GM23338 (cell line): ENCODE data around the gene AK9. TPM values are rescaled to one million over a fixed set of nuclear protein-coding genes. Genes with fewer than 3 reads are reported as not detected.

ENCODE experiments used
- ATAC-seq: fragments of 200-7000 bp; cut with Tn5 transposase; 3 replicates; pipeline ENCODE4 v1.9.1; 2020
- DNase-seq: peaks from one replicate; pipeline ENCODE4 v3.0.0-alpha.2; 2015; ENCODE audit warnings: low spot score
- H2AFZ ChIP-seq: fragments of 200-600 bp; sonication (generic); 2 replicates; pipeline ENCODE4 v1.8.0; 2016; ENCODE audit warnings: antibody characterized with exemption, mild to moderate bottlenecking, moderate library complexity
- H3F3A ChIP-seq: fragments of 200-600 bp; sonication (generic); replicated peaks from 2 replicates; pipeline ENCODE4 v1.8.0; 2017; ENCODE audit warnings: antibody characterized with exemption, mixed run types, low read depth
- H3K27ac ChIP-seq: fragments of 200-600 bp; sonication (generic); 2 replicates; pipeline ENCODE4 v1.6.1; 2016; ENCODE audit warnings: low read depth
- H3K27me3 ChIP-seq: fragments of 200-600 bp; sonication (generic); 2 replicates; pipeline ENCODE4 v1.8.0; 2016; ENCODE audit warnings: mild to moderate bottlenecking, mixed run types, moderate library complexity; ENCODE audit not compliant: insufficient read depth
- H3K36me3 ChIP-seq: fragments of 200-600 bp; sonication (generic); 2 replicates; pipeline ENCODE4 v1.8.0; 2016; ENCODE audit warnings: mild to moderate bottlenecking; ENCODE audit not compliant: insufficient read depth
- H3K4me1 ChIP-seq: fragments of 200-600 bp; sonication (generic); 2 replicates; pipeline ENCODE4 v1.8.0; 2016; ENCODE audit warnings: mild to moderate bottlenecking, moderate library complexity; ENCODE audit not compliant: insufficient read depth
- H3K4me2 ChIP-seq: fragments of 200-600 bp; sonication (generic); 2 replicates; pipeline ENCODE4 v1.7.1; 2017; ENCODE audit warnings: mixed run types
- H3K4me3 ChIP-seq: fragments of 200-600 bp; sonication (generic); 2 replicates; pipeline ENCODE4 v1.6.1; 2016; ENCODE audit warnings: mixed run types
- H3K79me2 ChIP-seq: fragments of 200-600 bp; sonication (generic); replicated peaks from 2 replicates; pipeline ENCODE4 v1.8.0; 2017; ENCODE audit warnings: mild to moderate bottlenecking; ENCODE audit not compliant: insufficient read depth
- H3K9me2 ChIP-seq: fragments of 200-600 bp; sonication (generic); 2 replicates; pipeline ENCODE4 v1.8.0; 2017; ENCODE audit not compliant: insufficient read depth
- H4K20me1 ChIP-seq: fragments of 200-600 bp; sonication (generic); replicated peaks from 2 replicates; pipeline ENCODE4 v1.8.0; 2017; ENCODE audit warnings: mild to moderate bottlenecking; ENCODE audit not compliant: insufficient read depth
- H3K27ac Mint-ChIP-seq: 2 replicates; pipeline ENCODE4 v1.8.0; 2020; ENCODE audit warnings: inconsistent platforms, mild to moderate bottlenecking, moderate library complexity, mixed read lengths
- H3K27me3 Mint-ChIP-seq: 3 replicates; pipeline ENCODE4 v1.8.0; 2022; ENCODE audit warnings: low read depth, mild to moderate bottlenecking, moderate library complexity, mixed read lengths, inconsistent platforms; ENCODE audit not compliant: insufficient read depth, poor library complexity
- H3K36me3 Mint-ChIP-seq: 3 replicates; pipeline ENCODE4 v1.8.0; 2021; ENCODE audit warnings: low read depth, mild to moderate bottlenecking, inconsistent platforms, moderate library complexity, mixed read lengths
- H3K4me1 Mint-ChIP-seq: 3 replicates; pipeline ENCODE4 v1.8.0; 2020; ENCODE audit warnings: mild to moderate bottlenecking, inconsistent platforms, mixed read lengths
- H3K4me3 Mint-ChIP-seq: 3 replicates; pipeline ENCODE4 v1.8.0; 2021; ENCODE audit warnings: moderate library complexity, mild to moderate bottlenecking, inconsistent platforms, mixed read lengths
- H3K9me3 Mint-ChIP-seq: 3 replicates; pipeline ENCODE4 v1.8.0; 2020; ENCODE audit warnings: moderate library complexity, mild to moderate bottlenecking, inconsistent platforms, mixed read lengths
- CREB1 ChIP-seq: fragments of 250-450 bp; sonication (Bioruptor Pico); IDR thresholded peaks from 2 replicates; pipeline ENCODE4 v1.5.0; 2020; ENCODE audit warnings: low read depth, mild to moderate bottlenecking, moderate library complexity
- EZH2 ChIP-seq: fragments of 200-600 bp; sonication (generic); IDR thresholded peaks from one replicate; pipeline ENCODE4 v1.8.0; 2017; ENCODE audit warnings: antibody characterized with exemption, mild to moderate bottlenecking, low read depth; ENCODE audit not compliant: unreplicated experiment
- EZH2phosphoT487 ChIP-seq: fragments of 200-600 bp; sonication (generic); IDR thresholded peaks from one replicate; pipeline ENCODE4 v1.8.1; 2018; ENCODE audit warnings: antibody characterized with exemption; ENCODE audit not compliant: unreplicated experiment
- JUNB ChIP-seq: IDR thresholded peaks from one replicate; pipeline ENCODE4 v1.6.1; 2016; ENCODE audit warnings: antibody characterized with exemption; ENCODE audit not compliant: unreplicated experiment
- NANOG ChIP-seq: IDR thresholded peaks from 2 replicates; pipeline ENCODE4 v1.6.1; 2016; ENCODE audit warnings: antibody characterized with exemption, borderline replicate concordance
- POLR2AphosphoS5 ChIP-seq: IDR thresholded peaks from 2 replicates; pipeline ENCODE4 v1.6.1; 2016; ENCODE audit warnings: antibody characterized with exemption, low read depth
- STAT1 ChIP-seq: IDR thresholded peaks from one replicate; pipeline ENCODE4 v1.6.1; 2016; ENCODE audit warnings: antibody characterized with exemption; ENCODE audit not compliant: unreplicated experiment
- ZNF114 ChIP-seq: fragments of 250-450 bp; sonication (Bioruptor Pico); IDR thresholded peaks from 2 replicates; pipeline ENCODE4 v1.5.0; 2020; ENCODE audit warnings: mild to moderate bottlenecking, moderate library complexity
- ZNF331 ChIP-seq: fragments of 250-450 bp; sonication (Bioruptor Pico); IDR thresholded peaks from 2 replicates; pipeline ENCODE4 v1.5.0; 2020; ENCODE audit warnings: low read depth, mild to moderate bottlenecking, moderate library complexity
- polyA plus RNA-seq: library from polyadenylated mRNA; unstranded; fragments of >200 nt; fragmentation: Nextera tagmentation; extraction: Ambion mirVana; gene quantifications from 2 replicates; pipeline ENCODE4 v1.2.1, GENCODE V29; 2016
- total RNA-seq: library from RNA; depleted of rRNA; stranded (reverse); fragments of >200 nt; shearing (Covaris generic); gene quantifications from 2 replicates; pipeline ENCODE4 v1.2.3, GENCODE V29; 2014
- TF ChIP-seq, protein P1 (sequence below), 2 experiments: fragments of 200-600 bp in 1 of 2; sonication (generic) in 1 of 2; conservative IDR thresholded peaks; 2 replicates each; pipeline versions ENCODE4 v1.5.1 to v1.6.1; 2016 to 2017; ENCODE audit warnings: antibody characterized with exemption in 2 of 2, low read depth in 2 of 2, mild to moderate bottlenecking in 2 of 2, moderate library complexity in 1 of 2
- TF ChIP-seq, protein P2 (sequence below): IDR thresholded peaks from one replicate; pipeline ENCODE4 v1.6.1; 2018; ENCODE audit warnings: antibody characterized with exemption; ENCODE audit not compliant: unreplicated experiment
- TF ChIP-seq, protein P3 (sequence below): IDR thresholded peaks from 2 replicates; pipeline ENCODE4 v1.6.1; 2016; ENCODE audit warnings: antibody characterized with exemption
- TF ChIP-seq, protein P4 (sequence below): fragments of 250-450 bp; sonication (Bioruptor Pico); IDR thresholded peaks from 2 replicates; pipeline ENCODE4 v1.5.0; 2020; ENCODE audit warnings: mild to moderate bottlenecking, moderate library complexity

Gene AK9
- total and polyA plus RNA-seq, 2 experiments from 2014 or later: 2.0 to 6.4 TPM

DNA sequence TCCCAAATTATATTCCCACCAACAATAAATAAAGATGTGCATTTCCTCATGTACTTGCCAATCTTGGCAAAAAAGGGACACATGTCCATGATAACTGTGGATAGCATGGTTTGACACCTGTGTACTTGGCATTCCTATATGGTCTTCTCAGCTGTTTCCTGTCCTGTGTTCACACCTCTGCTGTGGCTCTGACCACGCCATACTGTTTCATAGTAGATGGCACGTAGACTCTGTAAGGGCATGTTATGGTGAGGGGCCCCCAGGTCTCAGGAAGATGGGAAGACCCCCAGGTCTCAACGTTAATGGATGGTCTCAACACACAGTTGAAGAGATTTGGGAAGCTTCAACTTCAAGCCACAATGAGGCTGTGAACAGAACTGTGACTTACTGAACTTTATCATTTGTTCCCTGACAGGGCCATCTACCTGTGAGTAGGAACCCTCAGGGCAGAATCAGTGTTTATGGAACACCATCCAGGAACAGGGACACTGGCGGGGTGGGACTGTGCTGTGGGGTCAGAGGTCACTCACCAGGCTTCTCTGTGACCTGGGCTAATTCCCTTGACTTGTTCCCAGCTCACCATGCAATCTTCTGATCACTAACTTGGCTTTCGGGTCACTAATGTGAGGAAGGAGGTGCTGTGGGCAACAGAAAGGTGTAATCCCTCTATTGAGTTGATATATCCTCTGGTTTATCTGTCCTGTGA, 219.7 kb downstream of the AK9 start:
- H3K79me2 ChIP-seq: peaks cover 32% of the 10 kb centered on the region
- H3K27ac Mint-ChIP-seq: no peak overlapping the region
- ATAC-seq (no peak), DNase-seq (no peak)
- no peak overlapping the region for H2AFZ ChIP-seq
- H3K36me3 Mint-ChIP-seq: peaks cover 97% of the 10 kb centered on the region
- peaks cover 22% of the 10 kb centered on the region for H4K20me1 ChIP-seq
- H3K4me1 Mint-ChIP-seq: no peaks in the 10 kb centered on the region
- no peak overlapping the region for H3K27ac ChIP-seq
- H3K27me3 Mint-ChIP-seq: peaks cover 2% of the 10 kb centered on the region
- H3K27me3 ChIP-seq: no peaks in the 10 kb centered on the region
- H3K36me3 ChIP-seq: peaks cover 62% of the 10 kb centered on the region
- H3K9me2 ChIP-seq: no peaks in the 10 kb centered on the region
- no peak overlapping the region for H3K4me3 ChIP-seq
- no peaks in the 10 kb centered on the region for H3K9me3 Mint-ChIP-seq
- no peak overlapping the region for H3K4me2 ChIP-seq
- no peaks in the 10 kb centered on the region for H3K4me1 ChIP-seq
- H3K4me3 Mint-ChIP-seq: no peak overlapping the region
- TF ChIP-seq EZH2 (no peak), EZH2phosphoT487 (no peak), JUNB (no peak), NANOG (no peak), ZNF331 (no peak), POLR2AphosphoS5 (no peak), STAT1 (no peak), CREB1 (no peak), ZNF114 (CRISPR knock-in tag) (no peak)
- TF ChIP-seq, protein P1, sequence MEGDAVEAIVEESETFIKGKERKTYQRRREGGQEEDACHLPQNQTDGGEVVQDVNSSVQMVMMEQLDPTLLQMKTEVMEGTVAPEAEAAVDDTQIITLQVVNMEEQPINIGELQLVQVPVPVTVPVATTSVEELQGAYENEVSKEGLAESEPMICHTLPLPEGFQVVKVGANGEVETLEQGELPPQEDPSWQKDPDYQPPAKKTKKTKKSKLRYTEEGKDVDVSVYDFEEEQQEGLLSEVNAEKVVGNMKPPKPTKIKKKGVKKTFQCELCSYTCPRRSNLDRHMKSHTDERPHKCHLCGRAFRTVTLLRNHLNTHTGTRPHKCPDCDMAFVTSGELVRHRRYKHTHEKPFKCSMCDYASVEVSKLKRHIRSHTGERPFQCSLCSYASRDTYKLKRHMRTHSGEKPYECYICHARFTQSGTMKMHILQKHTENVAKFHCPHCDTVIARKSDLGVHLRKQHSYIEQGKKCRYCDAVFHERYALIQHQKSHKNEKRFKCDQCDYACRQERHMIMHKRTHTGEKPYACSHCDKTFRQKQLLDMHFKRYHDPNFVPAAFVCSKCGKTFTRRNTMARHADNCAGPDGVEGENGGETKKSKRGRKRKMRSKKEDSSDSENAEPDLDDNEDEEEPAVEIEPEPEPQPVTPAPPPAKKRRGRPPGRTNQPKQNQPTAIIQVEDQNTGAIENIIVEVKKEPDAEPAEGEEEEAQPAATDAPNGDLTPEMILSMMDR (conservative IDR thresholded peaks at IDR 0.05; ENCODE audit: low read depth in 2 of 2): no peak
- TF ChIP-seq, protein P2, sequence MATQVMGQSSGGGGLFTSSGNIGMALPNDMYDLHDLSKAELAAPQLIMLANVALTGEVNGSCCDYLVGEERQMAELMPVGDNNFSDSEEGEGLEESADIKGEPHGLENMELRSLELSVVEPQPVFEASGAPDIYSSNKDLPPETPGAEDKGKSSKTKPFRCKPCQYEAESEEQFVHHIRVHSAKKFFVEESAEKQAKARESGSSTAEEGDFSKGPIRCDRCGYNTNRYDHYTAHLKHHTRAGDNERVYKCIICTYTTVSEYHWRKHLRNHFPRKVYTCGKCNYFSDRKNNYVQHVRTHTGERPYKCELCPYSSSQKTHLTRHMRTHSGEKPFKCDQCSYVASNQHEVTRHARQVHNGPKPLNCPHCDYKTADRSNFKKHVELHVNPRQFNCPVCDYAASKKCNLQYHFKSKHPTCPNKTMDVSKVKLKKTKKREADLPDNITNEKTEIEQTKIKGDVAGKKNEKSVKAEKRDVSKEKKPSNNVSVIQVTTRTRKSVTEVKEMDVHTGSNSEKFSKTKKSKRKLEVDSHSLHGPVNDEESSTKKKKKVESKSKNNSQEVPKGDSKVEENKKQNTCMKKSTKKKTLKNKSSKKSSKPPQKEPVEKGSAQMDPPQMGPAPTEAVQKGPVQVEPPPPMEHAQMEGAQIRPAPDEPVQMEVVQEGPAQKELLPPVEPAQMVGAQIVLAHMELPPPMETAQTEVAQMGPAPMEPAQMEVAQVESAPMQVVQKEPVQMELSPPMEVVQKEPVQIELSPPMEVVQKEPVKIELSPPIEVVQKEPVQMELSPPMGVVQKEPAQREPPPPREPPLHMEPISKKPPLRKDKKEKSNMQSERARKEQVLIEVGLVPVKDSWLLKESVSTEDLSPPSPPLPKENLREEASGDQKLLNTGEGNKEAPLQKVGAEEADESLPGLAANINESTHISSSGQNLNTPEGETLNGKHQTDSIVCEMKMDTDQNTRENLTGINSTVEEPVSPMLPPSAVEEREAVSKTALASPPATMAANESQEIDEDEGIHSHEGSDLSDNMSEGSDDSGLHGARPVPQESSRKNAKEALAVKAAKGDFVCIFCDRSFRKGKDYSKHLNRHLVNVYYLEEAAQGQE: no peak
- TF ChIP-seq, protein P3, sequence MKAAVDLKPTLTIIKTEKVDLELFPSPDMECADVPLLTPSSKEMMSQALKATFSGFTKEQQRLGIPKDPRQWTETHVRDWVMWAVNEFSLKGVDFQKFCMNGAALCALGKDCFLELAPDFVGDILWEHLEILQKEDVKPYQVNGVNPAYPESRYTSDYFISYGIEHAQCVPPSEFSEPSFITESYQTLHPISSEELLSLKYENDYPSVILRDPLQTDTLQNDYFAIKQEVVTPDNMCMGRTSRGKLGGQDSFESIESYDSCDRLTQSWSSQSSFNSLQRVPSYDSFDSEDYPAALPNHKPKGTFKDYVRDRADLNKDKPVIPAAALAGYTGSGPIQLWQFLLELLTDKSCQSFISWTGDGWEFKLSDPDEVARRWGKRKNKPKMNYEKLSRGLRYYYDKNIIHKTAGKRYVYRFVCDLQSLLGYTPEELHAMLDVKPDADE: no peak
- TF ChIP-seq, protein P4, sequence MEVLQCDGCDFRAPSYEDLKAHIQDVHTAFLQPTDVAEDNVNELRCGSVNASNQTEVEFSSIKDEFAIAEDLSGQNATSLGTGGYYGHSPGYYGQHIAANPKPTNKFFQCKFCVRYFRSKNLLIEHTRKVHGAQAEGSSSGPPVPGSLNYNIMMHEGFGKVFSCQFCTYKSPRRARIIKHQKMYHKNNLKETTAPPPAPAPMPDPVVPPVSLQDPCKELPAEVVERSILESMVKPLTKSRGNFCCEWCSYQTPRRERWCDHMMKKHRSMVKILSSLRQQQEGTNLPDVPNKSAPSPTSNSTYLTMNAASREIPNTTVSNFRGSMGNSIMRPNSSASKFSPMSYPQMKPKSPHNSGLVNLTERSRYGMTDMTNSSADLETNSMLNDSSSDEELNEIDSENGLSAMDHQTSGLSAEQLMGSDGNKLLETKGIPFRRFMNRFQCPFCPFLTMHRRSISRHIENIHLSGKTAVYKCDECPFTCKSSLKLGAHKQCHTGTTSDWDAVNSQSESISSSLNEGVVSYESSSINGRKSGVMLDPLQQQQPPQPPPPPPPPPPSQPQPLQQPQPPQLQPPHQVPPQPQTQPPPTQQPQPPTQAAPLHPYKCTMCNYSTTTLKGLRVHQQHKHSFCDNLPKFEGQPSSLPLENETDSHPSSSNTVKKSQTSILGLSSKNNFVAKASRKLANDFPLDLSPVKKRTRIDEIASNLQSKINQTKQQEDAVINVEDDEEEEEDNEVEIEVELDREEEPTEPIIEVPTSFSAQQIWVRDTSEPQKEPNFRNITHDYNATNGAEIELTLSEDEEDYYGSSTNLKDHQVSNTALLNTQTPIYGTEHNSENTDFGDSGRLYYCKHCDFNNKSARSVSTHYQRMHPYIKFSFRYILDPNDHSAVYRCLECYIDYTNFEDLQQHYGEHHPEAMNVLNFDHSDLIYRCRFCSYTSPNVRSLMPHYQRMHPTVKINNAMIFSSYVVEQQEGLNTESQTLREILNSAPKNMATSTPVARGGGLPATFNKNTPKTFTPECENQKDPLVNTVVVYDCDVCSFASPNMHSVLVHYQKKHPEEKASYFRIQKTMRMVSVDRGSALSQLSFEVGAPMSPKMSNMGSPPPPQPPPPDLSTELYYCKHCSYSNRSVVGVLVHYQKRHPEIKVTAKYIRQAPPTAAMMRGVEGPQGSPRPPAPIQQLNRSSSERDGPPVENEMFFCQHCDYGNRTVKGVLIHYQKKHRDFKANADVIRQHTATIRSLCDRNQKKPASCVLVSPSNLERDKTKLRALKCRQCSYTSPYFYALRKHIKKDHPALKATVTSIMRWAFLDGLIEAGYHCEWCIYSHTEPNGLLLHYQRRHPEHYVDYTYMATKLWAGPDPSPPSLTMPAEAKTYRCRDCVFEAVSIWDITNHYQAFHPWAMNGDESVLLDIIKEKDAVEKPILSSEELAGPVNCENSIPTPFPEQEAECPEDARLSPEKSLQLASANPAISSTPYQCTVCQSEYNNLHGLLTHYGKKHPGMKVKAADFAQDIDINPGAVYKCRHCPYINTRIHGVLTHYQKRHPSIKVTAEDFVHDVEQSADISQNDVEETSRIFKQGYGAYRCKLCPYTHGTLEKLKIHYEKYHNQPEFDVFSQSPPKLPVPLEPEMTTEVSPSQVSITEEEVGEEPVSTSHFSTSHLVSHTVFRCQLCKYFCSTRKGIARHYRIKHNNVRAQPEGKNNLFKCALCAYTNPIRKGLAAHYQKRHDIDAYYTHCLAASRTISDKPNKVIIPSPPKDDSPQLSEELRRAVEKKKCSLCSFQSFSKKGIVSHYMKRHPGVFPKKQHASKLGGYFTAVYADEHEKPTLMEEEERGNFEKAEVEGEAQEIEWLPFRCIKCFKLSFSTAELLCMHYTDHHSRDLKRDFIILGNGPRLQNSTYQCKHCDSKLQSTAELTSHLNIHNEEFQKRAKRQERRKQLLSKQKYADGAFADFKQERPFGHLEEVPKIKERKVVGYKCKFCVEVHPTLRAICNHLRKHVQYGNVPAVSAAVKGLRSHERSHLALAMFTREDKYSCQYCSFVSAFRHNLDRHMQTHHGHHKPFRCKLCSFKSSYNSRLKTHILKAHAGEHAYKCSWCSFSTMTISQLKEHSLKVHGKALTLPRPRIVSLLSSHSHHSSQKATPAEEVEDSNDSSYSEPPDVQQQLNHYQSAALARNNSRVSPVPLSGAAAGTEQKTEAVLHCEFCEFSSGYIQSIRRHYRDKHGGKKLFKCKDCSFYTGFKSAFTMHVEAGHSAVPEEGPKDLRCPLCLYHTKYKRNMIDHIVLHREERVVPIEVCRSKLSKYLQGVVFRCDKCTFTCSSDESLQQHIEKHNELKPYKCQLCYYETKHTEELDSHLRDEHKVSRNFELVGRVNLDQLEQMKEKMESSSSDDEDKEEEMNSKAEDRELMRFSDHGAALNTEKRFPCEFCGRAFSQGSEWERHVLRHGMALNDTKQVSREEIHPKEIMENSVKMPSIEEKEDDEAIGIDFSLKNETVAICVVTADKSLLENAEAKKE (CRISPR knock-in tag): no peak
- H3F3A ChIP-seq: no peaks in the 10 kb centered on the region
